ENCODE measurements around the gene ZNF143. TPM values are rescaled to one million over a fixed set of nuclear protein-coding genes. Genes with fewer than 3 reads are reported as not detected.

Gene ZNF143
- total RNA-seq, 1 experiment from 2014 or later = 16.9 TPM

Other genes with a start within 250 kb of the ZNF143 start
- gene DENND5A, start 195.7 kb upstream of the ZNF143 start, total RNA-seq (2014; rRNA removed; shearing (Covaris generic)) = 29.4 and 44.6 TPM in 2 replicates
- gene TMEM41B, start 146.4 kb upstream of the ZNF143 start, total RNA-seq (2014; rRNA removed; shearing (Covaris generic)) = 27.2 and 30.3 TPM in 2 replicates
- 31.0 and 49.2 TPM in 2 replicates for gene IPO7, start 76.4 kb upstream of the ZNF143 start, total RNA-seq (2014; rRNA removed; shearing (Covaris generic))
- gene WEE1, start 112.7 kb downstream of the ZNF143 start, total RNA-seq (2014; rRNA removed; shearing (Covaris generic)) = 36.1 and 44.3 TPM in 2 replicates
- gene SWAP70, start 203.1 kb downstream of the ZNF143 start, total RNA-seq (2014; rRNA removed; shearing (Covaris generic)) = 15.6 and 27.7 TPM in 2 replicates

All from SJSA1 (cell line).